ENCODE results near the gene CTPS2.

CTPS2 gene

GRCh38 chrX:16711893-16712547 lies 449 bp downstream of the CTPS2 start:
- DNase-seq, result no peak

- DNase-seq, result no peak
Observed at GRCh38 chrX:16711219-16711811, 1.2 kb downstream of the CTPS2 start.

DNA sequence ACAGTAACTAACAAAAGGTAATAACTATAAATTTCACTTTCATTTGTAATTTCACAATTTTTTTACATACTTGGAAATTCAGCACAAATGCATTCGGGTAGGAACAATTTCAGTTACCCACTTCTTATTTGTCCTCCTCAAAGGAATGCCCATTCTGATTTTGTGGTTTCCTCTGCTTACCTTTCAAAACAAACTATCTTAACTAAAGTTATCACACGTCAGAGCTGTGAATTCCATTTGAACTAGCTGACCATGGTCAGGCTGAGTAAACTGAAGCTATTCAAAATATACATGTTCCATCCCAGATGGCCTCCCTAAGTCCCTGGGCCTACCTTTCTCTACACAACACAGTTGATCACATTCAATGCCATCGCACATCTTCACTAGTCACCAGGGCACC lies 4.5 kb downstream of the CTPS2 start:
- no peak for DNase-seq

DNA sequence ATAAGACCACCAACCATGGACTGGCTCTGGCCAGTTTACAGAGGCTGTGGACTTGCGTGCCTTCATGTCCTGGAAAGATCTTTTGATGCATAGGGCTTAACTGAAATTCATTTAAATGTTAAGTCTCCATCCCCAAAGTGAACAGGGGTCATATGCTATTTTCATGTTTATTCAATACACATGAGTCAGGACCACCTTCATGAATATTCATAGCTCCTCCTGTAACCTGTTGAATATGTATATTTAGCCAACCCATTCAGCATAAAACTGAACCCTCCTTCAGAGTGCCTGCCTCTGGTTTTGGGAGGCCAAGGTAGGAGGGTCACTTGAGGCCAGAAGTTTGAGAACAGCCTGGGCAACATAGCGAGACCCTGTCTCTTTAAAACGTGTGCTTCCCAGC lies 7.1 kb downstream of the CTPS2 start:
- no peak for DNase-seq

- no peak for DNase-seq
Observed at GRCh38 chrX:16702700-16703599, 9.5 kb downstream of the CTPS2 start.

GRCh38 chrX:16700734-16701133 lies 11.7 kb downstream of the CTPS2 start:
- DNase-seq, result no peak

GRCh38 chrX:16699389-16699788 lies 13.1 kb downstream of the CTPS2 start:
- no peak for DNase-seq

GRCh38 chrX:16696956-16697355 lies 15.5 kb downstream of the CTPS2 start:
- DNase-seq, result no peak

DNA sequence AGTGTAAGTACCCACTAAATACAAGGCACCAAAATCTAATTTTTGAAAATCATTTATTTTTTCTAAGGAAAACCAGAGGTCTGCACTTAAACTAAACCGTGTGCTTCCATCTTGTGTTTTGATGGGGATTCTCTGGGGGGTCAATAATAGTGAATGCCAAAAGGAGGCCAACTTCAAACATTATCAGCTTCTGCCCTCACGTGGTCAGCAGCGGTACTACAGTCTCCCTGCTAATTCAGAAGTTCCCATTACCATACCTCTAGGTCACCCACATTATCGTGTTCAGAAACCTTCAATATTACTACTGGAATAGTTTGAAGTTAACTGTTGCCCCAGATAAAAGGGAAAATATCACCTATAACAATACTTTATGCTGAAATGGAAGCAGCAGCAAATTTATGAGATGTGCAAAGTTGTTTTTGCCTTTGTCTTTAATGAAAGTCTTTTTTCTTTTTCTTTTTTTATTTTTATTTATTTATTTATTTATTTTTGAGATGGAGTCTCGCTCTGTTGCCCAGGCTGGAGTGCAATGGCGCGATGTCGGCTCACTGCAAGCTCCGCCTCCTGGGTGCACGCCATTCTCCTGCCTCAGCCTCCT lies 17.3 kb downstream of the CTPS2 start:
- no peak for DNase-seq

DNA sequence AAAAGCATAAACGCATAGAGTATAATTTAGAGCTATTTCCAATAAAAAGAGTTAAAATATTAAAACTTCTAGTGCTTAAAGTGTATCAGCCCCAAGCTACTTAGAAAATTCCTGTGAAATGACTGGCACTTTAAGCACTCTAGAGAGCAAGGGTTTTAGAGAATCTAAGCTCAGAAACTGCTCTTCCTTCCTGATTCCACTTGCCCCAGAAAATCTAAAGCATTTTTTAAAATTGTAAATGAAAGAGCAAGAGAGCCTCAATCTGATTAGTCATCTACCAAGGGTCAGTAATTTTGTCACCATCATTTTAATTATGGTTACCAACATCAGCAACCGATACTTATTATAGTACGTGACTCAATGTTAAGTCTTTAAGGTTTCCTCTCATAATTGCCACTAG lies 25.0 kb downstream of the CTPS2 start:
- no peak for DNase-seq

GRCh38 chrX:16683007-16683664 lies 29.3 kb downstream of the CTPS2 start:
- no peak for DNase-seq

DNA sequence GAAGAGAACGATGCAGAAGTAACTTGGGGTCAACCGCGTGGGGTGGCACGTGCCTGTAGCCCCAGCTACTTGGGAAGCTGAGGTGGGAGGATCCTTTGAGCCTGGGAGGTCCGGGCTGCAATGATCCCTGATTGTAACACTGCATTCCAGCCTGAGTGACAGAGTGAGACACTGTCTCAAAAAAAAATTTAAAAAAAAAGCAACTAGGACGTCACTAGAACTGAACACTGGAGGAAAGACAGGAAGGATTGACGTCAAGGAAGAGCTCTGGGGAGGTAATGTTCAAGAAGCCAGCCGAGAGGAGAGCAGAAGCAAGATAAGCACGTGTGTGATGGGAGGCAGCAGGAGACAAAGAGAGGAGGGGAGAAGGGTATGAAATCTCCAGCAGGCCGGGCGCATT lies 33.8 kb downstream of the CTPS2 start:
- DNase-seq, result no peak

GRCh38 chrX:16671005-16671404 lies 41.5 kb downstream of the CTPS2 start:
- peak; percentile 2 for DNase-seq

DNA sequence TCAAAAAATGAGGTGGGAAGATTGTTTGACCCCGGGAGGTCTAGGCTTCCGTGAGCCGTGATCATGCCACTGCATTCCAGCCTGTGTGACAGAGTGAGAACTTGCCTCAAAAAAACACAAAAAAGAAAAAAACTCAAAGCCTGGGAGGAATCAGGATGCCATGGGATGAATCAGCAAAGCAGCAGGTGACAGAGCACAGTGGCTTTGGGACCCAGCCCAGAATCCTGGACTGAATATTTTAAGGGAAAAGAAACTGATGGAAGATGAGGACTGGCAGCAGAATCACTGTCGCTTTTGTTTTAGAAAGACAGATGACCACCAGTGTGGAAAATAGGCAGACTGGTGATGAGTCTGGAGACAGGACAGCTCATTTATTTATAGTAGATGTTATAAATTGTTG lies 45.9 kb downstream of the CTPS2 start:
- DNase-seq, result no peak

GRCh38 chrX:16665089-16665488 lies 47.4 kb downstream of the CTPS2 start:
- no peak for DNase-seq

- DNase-seq, result no peak
Observed at GRCh38 chrX:16664626-16665025, 47.8 kb downstream of the CTPS2 start.

- no peak for DNase-seq
Observed at GRCh38 chrX:16664074-16664473, 48.4 kb downstream of the CTPS2 start.

DNA sequence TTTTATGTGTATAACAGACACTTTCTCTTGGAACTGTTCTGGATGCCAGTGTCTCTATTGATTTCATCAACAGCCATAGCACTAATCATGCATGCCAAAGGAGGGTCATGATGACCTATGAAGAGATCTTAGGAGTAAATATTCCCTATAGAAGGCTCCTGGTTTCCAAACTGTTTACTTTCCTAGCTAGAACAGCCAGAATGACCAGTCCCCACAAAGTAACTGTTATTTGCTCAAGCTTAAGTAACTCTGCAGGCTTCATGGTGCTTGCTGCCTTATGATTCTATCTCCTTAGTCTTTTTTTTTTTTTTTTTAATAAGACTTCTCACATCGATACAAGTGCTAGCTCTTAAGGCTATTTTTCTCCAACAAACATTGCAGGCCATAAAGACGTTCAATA lies 50.1 kb downstream of the CTPS2 start:
- no peak for DNase-seq

- DNase-seq, result no peak
Observed at GRCh38 chrX:16661495-16661894, 51.0 kb downstream of the CTPS2 start.

DNA sequence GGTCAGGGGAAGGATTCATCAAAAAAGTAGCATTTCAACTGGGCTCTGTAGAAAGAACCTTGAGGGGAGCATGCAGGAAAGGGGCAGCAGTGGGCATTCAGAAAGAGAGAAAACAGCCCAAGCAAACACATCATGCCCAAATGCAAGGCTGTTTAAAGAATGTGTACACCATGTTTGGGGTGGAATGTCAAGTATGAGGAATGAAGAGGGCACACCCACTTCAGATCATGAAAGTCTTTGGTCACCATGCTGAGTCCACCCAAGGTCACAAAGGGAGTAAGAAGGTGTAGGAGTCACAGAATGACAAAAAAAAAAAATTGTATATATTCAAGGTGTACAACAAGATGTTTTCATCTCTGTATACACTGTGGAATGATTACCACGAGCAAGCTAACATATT lies 53.1 kb downstream of the CTPS2 start:
- no peak for DNase-seq

DNA sequence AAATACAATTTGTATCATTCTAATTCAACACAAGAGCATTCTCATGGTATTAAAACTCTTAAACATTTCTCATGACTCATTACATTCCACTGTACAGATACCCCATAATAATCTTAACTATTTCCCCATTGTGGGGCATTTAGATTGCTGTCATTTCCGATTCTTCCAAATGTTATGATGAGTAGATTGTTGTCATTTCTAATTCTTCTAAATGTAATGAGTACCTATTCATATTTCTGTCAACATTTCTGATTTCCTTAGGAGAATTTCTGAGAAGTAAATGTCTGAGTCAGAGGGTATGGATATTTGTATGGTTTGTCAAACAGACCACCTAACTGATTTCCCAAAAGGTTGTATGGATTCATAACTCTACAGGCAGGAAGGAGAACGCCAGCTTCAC lies 54.2 kb downstream of the CTPS2 start:
- DNase-seq, result no peak

DNA sequence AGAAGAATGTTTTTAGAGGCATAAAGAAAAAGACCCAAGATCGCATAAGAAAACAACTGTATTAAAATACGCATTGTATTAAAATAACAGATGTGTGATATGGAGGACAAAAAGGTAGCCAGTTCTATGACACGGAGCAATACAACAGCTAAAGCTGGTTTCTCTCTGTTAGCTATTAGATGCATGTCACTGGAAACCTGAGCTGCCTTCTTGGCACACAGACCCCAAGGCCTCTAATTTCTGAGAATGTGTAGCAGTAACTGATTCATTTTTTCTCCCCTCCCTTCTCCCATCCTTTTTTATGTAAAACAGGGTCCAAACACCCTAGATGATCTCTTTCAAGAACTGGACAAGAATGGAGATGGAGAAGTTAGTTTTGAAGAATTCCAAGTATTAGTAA lies 58.4 kb downstream of the CTPS2 start:
- no peak for DNase-seq

DNA sequence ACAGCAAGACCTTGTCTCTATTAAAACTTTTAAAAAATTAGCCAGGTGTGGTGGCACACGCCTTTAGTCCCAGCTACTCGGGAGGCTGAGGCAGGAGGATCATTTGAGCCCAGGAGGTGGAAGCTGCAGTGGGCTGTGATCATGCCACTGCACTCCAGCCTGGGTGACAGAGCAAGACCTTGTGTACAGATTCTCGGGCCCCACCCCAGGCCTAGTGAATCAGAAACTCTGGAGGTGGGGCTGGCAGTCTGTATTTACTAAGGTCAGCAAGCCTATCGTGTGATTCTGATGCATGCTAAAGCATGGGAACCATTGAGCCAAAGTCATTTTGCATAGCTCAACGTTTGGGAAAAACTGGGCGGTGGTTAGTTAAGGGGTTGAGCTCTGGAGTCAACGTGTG lies 59.0 kb downstream of the CTPS2 start:
- DNase-seq, result no peak
